Endothelial cell of umbilical vein (primary cell): ENCODE results near the gene RANGAP1. TPM values are rescaled to one million over a fixed set of nuclear protein-coding genes. Genes with fewer than 3 reads are reported as not detected.

ENCODE experiments used
- BruUV-seq: library from RNA; stranded (reverse); fragments of 400-500 nt; replicated peaks from 2 replicates; lab custom pipeline; 2021; lab: Mats Ljungman, UMichigan
- CTCF ChIA-PET: fragments of 300-600, 350-600 bp; sonication (Branson Sonifier 250); formaldehyde crosslinking; loops from one replicate; lab custom pipeline; 2021; ENCODE audit warnings: antibody characterized with exemption, inconsistent platforms; lab: Charles Lee
- POLR2A ChIA-PET: fragments of 300-600, 350-600 bp; sonication (Branson Sonifier 250); formaldehyde crosslinking; loops from one replicate; lab custom pipeline; 2021; ENCODE audit warnings: antibody characterized with exemption, inconsistent platforms; lab: Charles Lee
- DNase-seq: peaks from one replicate; pipeline ENCODE4 v3.0.0-alpha.2; 2011; ENCODE audit warnings: low read depth, low spot score
- FAIRE-seq: peaks from 2 replicates; lab custom pipeline; 2011; peaks lifted over from hg19 to GRCh38; lab: Jason Lieb, UNC
- H2AFZ ChIP-seq: 2 replicates; pipeline ENCODE4 v1.6.0; 2012; ENCODE audit warnings: low read depth, low read length, control low read depth, inconsistent platforms
- H3K27ac ChIP-seq: 2 replicates; pipeline ENCODE4 v1.5.1; 2011; ENCODE audit warnings: low read depth, mild to moderate bottlenecking, control low read depth, low read length, moderate library complexity; ENCODE audit not compliant: insufficient read depth
- H3K27me3 ChIP-seq, 2 experiments: 2 replicates each; pipeline versions ENCODE4 v1.6.0 to v1.6.1; 2011; ENCODE audit warnings: low read length in 2 of 2, mixed read lengths in 1 of 2; ENCODE audit not compliant: control insufficient read depth in 2 of 2, insufficient read depth in 2 of 2
- H3K36me3 ChIP-seq, 2 experiments: 2 replicates in 1 of 2; 3 replicates in 1 of 2; pipeline ENCODE4 v1.5.1; 2011; ENCODE audit warnings: low read length in 2 of 2, mild to moderate bottlenecking in 1 of 2, moderate library complexity in 1 of 2; ENCODE audit not compliant: control insufficient read depth in 2 of 2, insufficient read depth in 2 of 2; ENCODE audit errors: extremely low read depth in 1 of 2
- H3K4me1 ChIP-seq: 3 replicates; pipeline ENCODE4 v1.5.1; 2011; ENCODE audit warnings: mild to moderate bottlenecking, low read length; ENCODE audit not compliant: control insufficient read depth, insufficient read depth; ENCODE audit errors: extremely low read depth
- H3K4me2 ChIP-seq: 2 replicates; pipeline ENCODE4 v1.6.1; 2011; ENCODE audit warnings: low read length, control low read depth, mixed read lengths; ENCODE audit not compliant: insufficient read depth
- H3K4me3 ChIP-seq, 3 experiments: fragments of 200-600 bp in 1 of 3; sonication (generic), shearing (Covaris generic) in 1 of 3; replicated peaks in 1 of 3; 2 replicates each; pipeline ENCODE4 v1.5.1; 2011 to 2016; ENCODE audit warnings: control low read depth in 3 of 3, low read length in 3 of 3, mild to moderate bottlenecking in 2 of 3, inconsistent platforms in 1 of 3, low read depth in 1 of 3, moderate library complexity in 1 of 3; ENCODE audit not compliant: insufficient read depth in 1 of 3
- H3K79me2 ChIP-seq: 2 replicates; pipeline ENCODE4 v1.6.0; 2012; ENCODE audit warnings: low read length, inconsistent platforms; ENCODE audit not compliant: control insufficient read depth, insufficient read depth
- H3K9ac ChIP-seq: replicated peaks from 2 replicates; pipeline ENCODE3; 2011; ENCODE audit warnings: low read length, control low read depth; ENCODE audit not compliant: insufficient read depth; ENCODE audit errors: extremely low read depth
- H3K9me1 ChIP-seq: replicated peaks from 3 replicates; pipeline ENCODE4 v1.6.0; 2011; ENCODE audit warnings: mild to moderate bottlenecking, low read length; ENCODE audit not compliant: control insufficient read depth, insufficient read depth; ENCODE audit errors: extremely low read depth
- H3K9me3 ChIP-seq: replicated peaks from 2 replicates; pipeline ENCODE4 v1.5.1; 2012; ENCODE audit warnings: low read length, inconsistent platforms; ENCODE audit not compliant: control insufficient read depth, insufficient read depth
- H4K20me1 ChIP-seq: replicated peaks from 2 replicates; pipeline ENCODE3; 2011; ENCODE audit warnings: mild to moderate bottlenecking, low read length; ENCODE audit not compliant: control insufficient read depth, insufficient read depth; ENCODE audit errors: extremely low read depth
- EZH2 ChIP-seq: IDR thresholded peaks from 2 replicates; pipeline ENCODE4 v1.6.1; 2012; ENCODE audit warnings: borderline replicate concordance, low read depth, mild to moderate bottlenecking, moderate library complexity, low read length, inconsistent platforms; ENCODE audit not compliant: severe bottlenecking
- FOS ChIP-seq: IDR thresholded peaks from 2 replicates; pipeline ENCODE4 v1.6.1; 2011; ENCODE audit warnings: mild to moderate bottlenecking, low read length, moderate library complexity, borderline replicate concordance; ENCODE audit not compliant: insufficient read depth
- GATA2 ChIP-seq: IDR thresholded peaks from 2 replicates; pipeline ENCODE4 v1.7.0; 2011; ENCODE audit warnings: low read depth, mild to moderate bottlenecking, moderate library complexity, mixed read lengths, low read length; ENCODE audit not compliant: insufficient read length, insufficient read depth
- JUN ChIP-seq: IDR thresholded peaks from 2 replicates; pipeline ENCODE4 v1.6.1; 2011; ENCODE audit warnings: borderline replicate concordance, low read depth; ENCODE audit not compliant: insufficient read length, insufficient read depth
- MAX ChIP-seq: IDR thresholded peaks from 2 replicates; pipeline ENCODE4 v1.6.1; 2011; ENCODE audit not compliant: insufficient read depth, insufficient read length
- MYC ChIP-seq: IDR thresholded peaks from one replicate; pipeline ENCODE4 v1.6.1; 2011; ENCODE audit warnings: mild to moderate bottlenecking, low read depth, low read length
- POLR2A ChIP-seq: IDR thresholded peaks from 2 replicates; pipeline ENCODE4 v1.6.1; 2012; ENCODE audit warnings: low read depth, mild to moderate bottlenecking, control low read depth, low read length
- POLR2AphosphoS5 ChIP-seq: IDR thresholded peaks from 2 replicates; pipeline ENCODE4 v1.6.1; 2012; ENCODE audit warnings: low read depth, mild to moderate bottlenecking, control low read depth, low read length, moderate library complexity; ENCODE audit not compliant: insufficient read depth
- dilution Hi-C: fragments of 300-500 bp; cut with MboI; formaldehyde crosslinking; loops from one replicate; pipeline ENCODE4 v1.15.0; 2019; ENCODE audit warnings: low sequenced_read_pairs; ENCODE audit not compliant: extremely low pct_ligation_motif_present
- intact Hi-C: fragments of 100-400 bp; cut with micrococcal nuclease; formaldehyde crosslinking; loops from one replicate; pipeline ENCODE4 v1.10.0; 2022
- polyA plus RNA-seq, 4 experiments: library from polyadenylated mRNA; depleted of rRNA in 3 of 4; stranded (reverse) in 3 of 4; unstranded in 1 of 4; fragments of >200 nt; gene quantifications; 2 replicates each; pipeline versions ENCODE4 v1.2.1 to v1.2.3, GENCODE V29; 2011 to 2012; ENCODE audit warnings: missing spikeins in 1 of 4
- total RNA-seq: library from RNA; stranded (reverse); gene quantifications from 2 replicates; pipeline ENCODE4 v1.2.3, GENCODE V29; 2021
- TF ChIP-seq, protein P1 (sequence below), 2 donors: IDR thresholded peaks; 1 replicate in 1 of 2; 2 replicates in 1 of 2; pipeline ENCODE4 v1.5.1; 2011; ENCODE audit warnings: low read length in 2 of 2, mild to moderate bottlenecking in 2 of 2, moderate library complexity in 2 of 2, control low read depth in 1 of 2, inconsistent platforms in 1 of 2, low read depth in 1 of 2; ENCODE audit not compliant: insufficient read depth in 1 of 2; ENCODE audit errors: extremely low read depth in 1 of 2

Gene RANGAP1
- total and polyA plus RNA-seq, 2 donors (not counting 3 experiments of a cell fraction or from before 2014, with no cell fraction given): 169 to 182 TPM

DNA sequence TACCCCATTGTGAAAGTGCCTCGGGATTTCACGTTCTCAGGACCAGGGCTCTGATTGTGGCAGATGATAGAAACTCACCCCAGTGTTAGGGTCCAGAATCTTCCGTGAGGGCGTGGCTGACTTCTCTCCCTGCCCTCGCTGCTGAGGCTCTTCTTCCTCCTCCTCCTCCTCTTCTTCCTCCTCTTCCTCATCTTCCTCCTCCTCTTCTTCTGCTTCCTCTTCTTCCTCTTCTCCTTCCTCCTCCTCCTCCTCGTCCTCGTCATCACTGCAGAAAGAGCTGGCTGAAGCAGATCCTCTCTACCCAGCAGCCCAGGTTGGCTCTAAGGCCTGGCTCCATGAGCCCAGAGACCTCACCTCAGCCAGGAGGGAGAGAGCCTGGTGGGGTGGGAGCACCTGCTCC lies 31.8 kb downstream of the RANGAP1 start:
- ChIA-PET POLR2A (no interaction called here), CTCF (no interaction called here)
- Histone ChIP-seq H3K36me3 (peaks cover 41 to 66% of the 10 kb centered on the region in 2 experiments), H2AFZ (no peak overlapping the region), H3K4me2 (no peak overlapping the region), H3K4me1 (peaks cover 14% of the 10 kb centered on the region), H3K9me3 (no peaks in the 10 kb centered on the region), H3K27ac (no peak overlapping the region), H4K20me1 (no peaks in the 10 kb centered on the region), H3K9me1 (no peaks in the 10 kb centered on the region), H3K9ac (no peak overlapping the region), H3K4me3 (no peak overlapping the region), H3K27me3 (no peaks in the 10 kb centered on the region), H3K79me2 (peaks cover 7% of the 10 kb centered on the region)
- TF ChIP-seq, protein P1, sequence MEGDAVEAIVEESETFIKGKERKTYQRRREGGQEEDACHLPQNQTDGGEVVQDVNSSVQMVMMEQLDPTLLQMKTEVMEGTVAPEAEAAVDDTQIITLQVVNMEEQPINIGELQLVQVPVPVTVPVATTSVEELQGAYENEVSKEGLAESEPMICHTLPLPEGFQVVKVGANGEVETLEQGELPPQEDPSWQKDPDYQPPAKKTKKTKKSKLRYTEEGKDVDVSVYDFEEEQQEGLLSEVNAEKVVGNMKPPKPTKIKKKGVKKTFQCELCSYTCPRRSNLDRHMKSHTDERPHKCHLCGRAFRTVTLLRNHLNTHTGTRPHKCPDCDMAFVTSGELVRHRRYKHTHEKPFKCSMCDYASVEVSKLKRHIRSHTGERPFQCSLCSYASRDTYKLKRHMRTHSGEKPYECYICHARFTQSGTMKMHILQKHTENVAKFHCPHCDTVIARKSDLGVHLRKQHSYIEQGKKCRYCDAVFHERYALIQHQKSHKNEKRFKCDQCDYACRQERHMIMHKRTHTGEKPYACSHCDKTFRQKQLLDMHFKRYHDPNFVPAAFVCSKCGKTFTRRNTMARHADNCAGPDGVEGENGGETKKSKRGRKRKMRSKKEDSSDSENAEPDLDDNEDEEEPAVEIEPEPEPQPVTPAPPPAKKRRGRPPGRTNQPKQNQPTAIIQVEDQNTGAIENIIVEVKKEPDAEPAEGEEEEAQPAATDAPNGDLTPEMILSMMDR (IDR thresholded peaks at IDR 0.05; ENCODE audit: extremely low read depth in 1 of 2, insufficient read depth in 1 of 2, low read depth in 1 of 2, low read length in 2 of 2): no peak
- no peak for TF ChIP-seq GATA2
- no peak for TF ChIP-seq POLR2AphosphoS5
- TF ChIP-seq MYC: no peak
- no peak for TF ChIP-seq FOS
- no peak for TF ChIP-seq POLR2A
- no peak for TF ChIP-seq MAX
- no peak for TF ChIP-seq JUN
- TF ChIP-seq EZH2: no peak
- intact Hi-C loops: no loop called here
- no TSS peak for BruUV-seq
- DNase-seq: no peak
- dilution Hi-C loops: no loop called here
- no peak for FAIRE-seq
